Astrocyte (in vitro differentiated cells and primary cell): Measurements from ENCODE around the gene SLC39A1. TPM values are rescaled to one million over a fixed set of nuclear protein-coding genes. Genes with fewer than 3 reads are reported as not detected.

Experiments
- DNase-seq: peaks from one replicate; pipeline ENCODE4 v3.0.0-alpha.2; 2010; ENCODE audit warnings: low read depth
- FAIRE-seq: peaks from 2 replicates; lab custom pipeline; 2011; peaks lifted over from hg19 to GRCh38; lab: Jason Lieb, UNC
- H2AFZ ChIP-seq: 2 replicates; pipeline ENCODE4 v1.6.0; 2012; ENCODE audit warnings: low read depth, low read length, inconsistent platforms
- H3K27ac ChIP-seq: 2 replicates; pipeline ENCODE4 v1.5.1; 2011; ENCODE audit warnings: low read depth, low read length, inconsistent platforms
- H3K27me3 ChIP-seq: 2 replicates; pipeline ENCODE4 v1.6.0; 2011; ENCODE audit warnings: low read length, inconsistent platforms; ENCODE audit not compliant: insufficient read depth
- H3K36me3 ChIP-seq: 2 replicates; pipeline ENCODE4 v1.5.1; 2011; ENCODE audit warnings: low read length, inconsistent platforms; ENCODE audit not compliant: insufficient read depth
- H3K4me1 ChIP-seq: 2 replicates; pipeline ENCODE4 v1.5.1; 2011; ENCODE audit warnings: low read length, inconsistent platforms; ENCODE audit not compliant: insufficient read depth
- H3K4me2 ChIP-seq: 2 replicates; pipeline ENCODE4 v1.6.0; 2012; ENCODE audit warnings: low read length, inconsistent platforms
- H3K4me3 ChIP-seq: 2 replicates; pipeline ENCODE4 v1.5.1; 2011; ENCODE audit warnings: low read depth, mild to moderate bottlenecking, low read length, inconsistent platforms; ENCODE audit not compliant: insufficient read depth
- H3K79me2 ChIP-seq: 2 replicates; pipeline ENCODE4 v1.6.0; 2012; ENCODE audit warnings: mild to moderate bottlenecking, low read length, inconsistent platforms; ENCODE audit not compliant: insufficient read depth
- H3K9ac ChIP-seq: 2 replicates; pipeline ENCODE4 v1.6.0; 2012; ENCODE audit warnings: mild to moderate bottlenecking, low read length, inconsistent platforms
- H3K9me3 ChIP-seq: 2 replicates; pipeline ENCODE4 v1.5.1; 2012; ENCODE audit warnings: low read depth, mild to moderate bottlenecking, low read length, inconsistent platforms; ENCODE audit not compliant: insufficient read depth
- H4K20me1 ChIP-seq: 2 replicates; pipeline ENCODE4 v1.6.0; 2012; ENCODE audit warnings: low read length, inconsistent platforms; ENCODE audit not compliant: insufficient read depth
- H3K27ac Mint-ChIP-seq: one replicate; pipeline ENCODE4 v1.8.0; 2021; ENCODE audit warnings: mild to moderate bottlenecking, mixed read lengths; ENCODE audit not compliant: unreplicated experiment
- H3K27me3 Mint-ChIP-seq: one replicate; pipeline ENCODE4 v1.8.0; 2021; ENCODE audit warnings: low read depth, mixed read lengths; ENCODE audit not compliant: unreplicated experiment
- H3K36me3 Mint-ChIP-seq: one replicate; pipeline ENCODE4 v1.8.0; 2021; ENCODE audit warnings: low read depth, mixed read lengths; ENCODE audit not compliant: unreplicated experiment
- H3K4me1 Mint-ChIP-seq: one replicate; pipeline ENCODE4 v1.8.0; 2021; ENCODE audit warnings: low read depth, mixed read lengths; ENCODE audit not compliant: unreplicated experiment
- H3K4me3 Mint-ChIP-seq: one replicate; pipeline ENCODE4 v1.8.0; 2021; ENCODE audit warnings: mild to moderate bottlenecking, moderate library complexity, mixed read lengths; ENCODE audit not compliant: unreplicated experiment
- H3K9me3 Mint-ChIP-seq: one replicate; pipeline ENCODE4 v1.8.0; 2021; ENCODE audit warnings: mild to moderate bottlenecking, mixed read lengths; ENCODE audit not compliant: unreplicated experiment
- CTCF ChIP-seq: IDR thresholded peaks from 2 replicates; pipeline ENCODE4 v1.5.1; 2011; ENCODE audit warnings: low read depth, mild to moderate bottlenecking, inconsistent platforms, low read length, moderate library complexity; ENCODE audit not compliant: insufficient read depth
- EZH2 ChIP-seq: IDR thresholded peaks from 2 replicates; pipeline ENCODE4 v1.6.1; 2012; ENCODE audit warnings: mild to moderate bottlenecking, low read length, inconsistent platforms; ENCODE audit not compliant: insufficient read depth
- total RNA-seq: library from RNA; stranded (reverse); gene quantifications from 2 replicates; pipeline ENCODE4 v1.2.1, GENCODE V29; 2021

The SLC39A1 gene
- total RNA-seq, 1 donor from 2014 or later = 91.7 TPM

DNA sequence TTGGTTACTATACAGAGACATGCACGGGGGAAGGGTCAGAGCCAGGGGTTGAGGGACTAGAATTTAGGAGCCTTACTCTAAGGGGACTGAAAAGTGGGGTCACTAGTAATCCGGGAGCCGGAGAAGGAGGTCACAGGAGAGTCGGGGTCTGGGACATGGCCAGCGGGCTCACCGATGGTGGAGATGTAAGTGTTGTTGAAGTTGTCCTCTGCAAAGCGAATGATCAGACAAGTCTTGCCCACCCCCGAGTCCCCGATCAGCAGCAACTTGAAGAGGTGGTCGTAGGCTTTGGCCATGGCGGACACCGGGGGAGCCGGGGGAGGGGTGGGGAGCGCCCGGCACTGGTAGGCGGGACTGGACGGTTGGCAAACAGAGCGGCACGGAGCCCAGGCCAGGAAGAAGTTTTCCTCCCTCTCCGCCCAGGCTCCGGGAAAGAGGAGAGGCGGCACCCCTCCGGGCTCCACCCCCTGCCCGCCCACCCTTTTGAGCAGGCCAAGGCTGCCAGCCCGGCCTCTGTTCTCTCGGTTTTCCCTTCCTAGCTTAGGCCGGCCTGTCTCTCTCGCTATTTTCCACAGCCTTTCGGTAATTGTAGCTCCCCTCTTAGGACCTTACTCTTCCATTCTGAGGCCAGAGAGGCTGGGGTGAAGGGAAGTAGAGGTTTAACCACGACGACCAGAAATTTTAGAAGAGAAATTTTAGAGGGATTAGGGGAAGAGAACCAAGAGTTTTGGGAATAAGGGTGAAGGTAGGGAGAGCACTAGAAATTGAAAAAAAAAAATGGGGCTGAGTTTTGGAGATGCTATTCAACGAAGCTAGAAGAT is 22.8 kb upstream of the SLC39A1 start, which contains the start of gene RAB13:
Gene RAB13 (minus strand): TSS at position 399 of the 821 bp plus-strand sequence. CDS start 103 bp downstream, at position 296.
- H3K27me3 ChIP-seq = no peaks in the 10 kb centered on the region
- Mint-ChIP-seq H3K27me3 (no peaks in the 10 kb centered on the region), H3K4me1 (peaks cover 11% of the 10 kb centered on the region), H3K36me3 (peaks cover 10% of the 10 kb centered on the region), H3K9me3 (no peaks in the 10 kb centered on the region), H3K27ac (peak within 1 kb of the TSS; percentile 92), H3K4me3 (peak within 1 kb of the TSS; percentile 99)
- H3K27ac ChIP-seq = peak within 1 kb of the TSS; percentile 88
- TF ChIP-seq CTCF = no peak
- TF ChIP-seq EZH2 = no peak
- FAIRE-seq = no peak
- H3K36me3 ChIP-seq = peaks cover 11% of the 10 kb centered on the region
- peak within 1 kb of the TSS; percentile 83 for H2AFZ ChIP-seq
- peaks cover 8% of the 10 kb centered on the region for H4K20me1 ChIP-seq
- H3K4me2 ChIP-seq = peak within 1 kb of the TSS; percentile 100
- peak within 1 kb of the TSS; percentile 100 for H3K4me3 ChIP-seq
- H3K4me1 ChIP-seq = peaks cover 17% of the 10 kb centered on the region
- H3K9ac ChIP-seq = peak within 1 kb of the TSS; percentile 99
- peak; percentile 63 for DNase-seq
- no peaks in the 10 kb centered on the region for H3K9me3 ChIP-seq
- H3K79me2 ChIP-seq = peaks cover 36% of the 10 kb centered on the region

GRCh38 chr1:153985341-153985912 is 22.1 kb upstream of the SLC39A1 start:
- H3K79me2 ChIP-seq = peaks cover 28% of the 10 kb centered on the region
- H3K36me3 Mint-ChIP-seq = peaks cover 10% of the 10 kb centered on the region
- peak overlapping the region; percentile 100 for H3K4me2 ChIP-seq
- no peak for TF ChIP-seq CTCF
- peak overlapping the region; percentile 92 for H3K27ac Mint-ChIP-seq
- no peak for FAIRE-seq
- H3K9me3 Mint-ChIP-seq = no peaks in the 10 kb centered on the region
- H3K9ac ChIP-seq = peak overlapping the region; percentile 99
- no peaks in the 10 kb centered on the region for H3K27me3 ChIP-seq
- H3K4me1 Mint-ChIP-seq = peaks cover 11% of the 10 kb centered on the region
- peaks cover 17% of the 10 kb centered on the region for H3K4me1 ChIP-seq
- peaks cover 8% of the 10 kb centered on the region for H4K20me1 ChIP-seq
- peak overlapping the region; percentile 88 for H3K27ac ChIP-seq
- peak overlapping the region; percentile 83 for H2AFZ ChIP-seq
- H3K27me3 Mint-ChIP-seq = no peaks in the 10 kb centered on the region
- H3K4me3 Mint-ChIP-seq = peak overlapping the region; percentile 99
- H3K4me3 ChIP-seq = peak overlapping the region; percentile 100
- H3K36me3 ChIP-seq = peaks cover 13% of the 10 kb centered on the region
- peak; percentile 50 for DNase-seq
- no peaks in the 10 kb centered on the region for H3K9me3 ChIP-seq
